SK-N-SH (cell line): ENCODE data around the gene WDR49. TPM values are rescaled to one million over a fixed set of nuclear protein-coding genes. Genes with fewer than 3 reads are reported as not detected.

Source experiments
- CTCF ChIA-PET: fragments of 300-600, 350-600 bp; formaldehyde crosslinking; extraction: SDS; loops from one replicate; lab custom pipeline; 2021; lab: Yijun Ruan, JAX
- POLR2A ChIA-PET: fragments of 350-600 bp; sonication (Branson Sonifier 250); formaldehyde crosslinking; extraction: SDS; loops from one replicate; lab custom pipeline; 2020; ENCODE audit warnings: antibody characterized with exemption, inconsistent platforms; lab: Yijun Ruan, JAX
- DNase-seq: peaks from one replicate; pipeline ENCODE4 v3.0.0; 2012
- H2AFZ ChIP-seq: fragments of 200-600 bp; sonication (generic); 2 replicates; pipeline ENCODE4 v1.8.1; 2016; ENCODE audit warnings: antibody characterized with exemption, mild to moderate bottlenecking, low read depth
- H3F3A ChIP-seq: fragments of 200-600 bp; sonication (generic); replicated peaks from 2 replicates; pipeline ENCODE3; 2016; ENCODE audit warnings: antibody characterized with exemption, mild to moderate bottlenecking; ENCODE audit not compliant: insufficient read depth
- H3K27ac ChIP-seq, 2 experiments: fragments of 200-500 bp in 1 of 2; fragments of 200-600 bp in 1 of 2; sonication (Bioruptor generic) in 1 of 2; sonication (generic), shearing (Covaris generic) in 1 of 2; 2 replicates each; pipeline versions ENCODE4 v1.5.1 to v1.6.1; 2014 to 2016; ENCODE audit warnings: low read depth in 2 of 2, inconsistent platforms in 1 of 2, low read length in 1 of 2, mild to moderate bottlenecking in 1 of 2, mixed read lengths in 1 of 2
- H3K27me3 ChIP-seq: fragments of 200-600 bp; sonication (generic), shearing (Covaris generic); 2 replicates; pipeline ENCODE4 v1.6.1; 2016; ENCODE audit warnings: mixed run types; ENCODE audit not compliant: insufficient read depth
- H3K36me3 ChIP-seq, 2 experiments: fragments of 200-500 bp in 1 of 2; fragments of 200-600 bp in 1 of 2; sonication (Bioruptor generic) in 1 of 2; sonication (generic) in 1 of 2; replicated peaks in 1 of 2; 2 replicates each; pipeline versions ENCODE3 to v1.5.1; 2014 to 2016; ENCODE audit warnings: low read length in 1 of 2, mild to moderate bottlenecking in 1 of 2; ENCODE audit not compliant: insufficient read depth in 2 of 2, control insufficient read depth in 1 of 2
- H3K4me1 ChIP-seq, 2 experiments: fragments of 200-500 bp in 1 of 2; fragments of 200-600 bp in 1 of 2; sonication (Bioruptor generic) in 1 of 2; sonication (generic), shearing (Covaris generic) in 1 of 2; 2 replicates each; pipeline versions ENCODE4 v1.5.1 to v1.6.1; 2014 to 2016; ENCODE audit warnings: low read depth in 1 of 2, low read length in 1 of 2, mixed run types in 1 of 2; ENCODE audit not compliant: insufficient read depth in 2 of 2, control insufficient read depth in 1 of 2
- H3K4me2 ChIP-seq: fragments of 200-600 bp; sonication (generic), shearing (Covaris generic); 2 replicates; pipeline ENCODE4 v1.6.1; 2017; ENCODE audit warnings: mixed run types
- H3K4me3 ChIP-seq, 2 experiments: fragments of 200-500 bp in 1 of 2; fragments of 200-600 bp in 1 of 2; sonication (Bioruptor generic) in 1 of 2; sonication (generic), shearing (Covaris generic) in 1 of 2; 2 replicates each; pipeline versions ENCODE4 v1.5.1 to v1.8.1; 2014 to 2016; ENCODE audit warnings: low read depth in 2 of 2, inconsistent platforms in 1 of 2, low read length in 1 of 2, mild to moderate bottlenecking in 1 of 2, mixed read lengths in 1 of 2, moderate library complexity in 1 of 2
- H3K79me2 ChIP-seq: fragments of 200-600 bp; sonication (generic); 2 replicates; pipeline ENCODE4 v1.8.1; 2017; ENCODE audit warnings: mild to moderate bottlenecking; ENCODE audit not compliant: insufficient read depth
- H3K9ac ChIP-seq: fragments of 200-600 bp; sonication (generic); 2 replicates; pipeline ENCODE4 v1.6.1; 2017; ENCODE audit warnings: mixed run types
- H3K9me2 ChIP-seq: fragments of 200-600 bp; sonication (generic); 2 replicates; pipeline ENCODE4 v1.6.1; 2017; ENCODE audit warnings: mixed run types
- H3K9me3 ChIP-seq: fragments of 200-600 bp; sonication (generic); 2 replicates; pipeline ENCODE4 v1.6.1; 2017; ENCODE audit warnings: mixed run types, mild to moderate bottlenecking, moderate library complexity
- H4K20me1 ChIP-seq: fragments of 200-600 bp; sonication (generic); 2 replicates; pipeline ENCODE4 v1.6.1; 2017; ENCODE audit warnings: mild to moderate bottlenecking, mixed run types; ENCODE audit not compliant: insufficient read depth
- CHD2 ChIP-seq: fragments of 150-350 bp; IDR thresholded peaks from 2 replicates; pipeline ENCODE4 v1.6.1; 2018; ENCODE audit warnings: low read length; ENCODE audit not compliant: partially characterized antibody
- ELF1 ChIP-seq: IDR thresholded peaks from 2 replicates; pipeline ENCODE4 v1.4.0; 2012
- FOSL2 ChIP-seq: IDR thresholded peaks from 2 replicates; pipeline ENCODE4 v1.4.0; 2012; ENCODE audit warnings: low read depth, mild to moderate bottlenecking, moderate library complexity, borderline replicate concordance
- FOXM1 ChIP-seq: IDR thresholded peaks from 2 replicates; pipeline ENCODE4 v1.4.0; 2012; ENCODE audit warnings: low read depth, mild to moderate bottlenecking
- GATA2 ChIP-seq: sonication (generic); formaldehyde crosslinking; IDR thresholded peaks from 2 replicates; pipeline ENCODE4 v1.5.0; 2020; ENCODE audit warnings: mild to moderate bottlenecking, missing genetic modification reagents
- IRF3 ChIP-seq: fragments of 150-350 bp; IDR thresholded peaks from 2 replicates; pipeline ENCODE4 v1.6.1; 2016; ENCODE audit warnings: mild to moderate bottlenecking, low read depth, low read length
- JUND ChIP-seq: IDR thresholded peaks from 2 replicates; pipeline ENCODE4 v1.4.0; 2012
- MXI1 ChIP-seq: IDR thresholded peaks from 2 replicates; pipeline ENCODE4 v1.6.1; 2012; ENCODE audit warnings: mild to moderate bottlenecking, low read depth, low read length, improper control_type of control experiment
- NFIC ChIP-seq: IDR thresholded peaks from 2 replicates; pipeline ENCODE4 v1.4.0; 2012; ENCODE audit warnings: borderline replicate concordance
- RAD21 ChIP-seq: IDR thresholded peaks from 2 replicates; pipeline ENCODE4 v1.6.1; 2012; ENCODE audit warnings: mild to moderate bottlenecking, low read length
- REST ChIP-seq: IDR thresholded peaks from 2 replicates; pipeline ENCODE4 v1.6.1; 2012; ENCODE audit warnings: mild to moderate bottlenecking, low read depth, low read length, moderate library complexity
- RFX5 ChIP-seq: IDR thresholded peaks from 2 replicates; pipeline ENCODE4 v1.6.1; 2012; ENCODE audit warnings: mild to moderate bottlenecking, improper control_type of control experiment, low read length
- SMC3 ChIP-seq: IDR thresholded peaks from 2 replicates; pipeline ENCODE4 v1.6.1; 2012; ENCODE audit warnings: low read depth, low read length, improper control_type of control experiment
- TAF1 ChIP-seq: IDR thresholded peaks from 2 replicates; pipeline ENCODE4 v1.6.1; 2012; ENCODE audit warnings: low read depth, mild to moderate bottlenecking, low read length, moderate library complexity, borderline replicate concordance
- USF1 ChIP-seq: IDR thresholded peaks from 2 replicates; pipeline ENCODE4 v1.4.0; 2012; ENCODE audit warnings: low read depth, borderline replicate concordance
- USF2 ChIP-seq: fragments of 150-350 bp; IDR thresholded peaks from 2 replicates; pipeline ENCODE4 v1.6.1; 2017; ENCODE audit warnings: antibody characterized with exemption, low read length, low read depth, borderline replicate concordance
- YY1 ChIP-seq: IDR thresholded peaks from 2 replicates; pipeline ENCODE4 v1.4.0; 2012; ENCODE audit warnings: low read depth, mild to moderate bottlenecking
- WGBS: methylation state at CpG from one replicate; pipeline ENCODE4 v1.1.6; 2017; ENCODE audit warnings: low lambda C conversion rate; 5-methylcytosine and 5-hydroxymethylcytosine counted together
- polyA plus RNA-seq, 3 experiments: library from polyadenylated mRNA; depleted of rRNA; stranded (reverse); fragments of >200 nt; gene quantifications; 2 replicates each; pipeline ENCODE4 v1.2.3, GENCODE V29; 2012
- TF ChIP-seq, protein P1 (sequence below): IDR thresholded peaks from 2 replicates; pipeline ENCODE4 v1.4.0; 2012; ENCODE audit warnings: low read depth

The WDR49 gene
- polyA plus RNA-seq, 1 of the 3 experiments (the other 2 are of a cell fraction), result not detected

DNA sequence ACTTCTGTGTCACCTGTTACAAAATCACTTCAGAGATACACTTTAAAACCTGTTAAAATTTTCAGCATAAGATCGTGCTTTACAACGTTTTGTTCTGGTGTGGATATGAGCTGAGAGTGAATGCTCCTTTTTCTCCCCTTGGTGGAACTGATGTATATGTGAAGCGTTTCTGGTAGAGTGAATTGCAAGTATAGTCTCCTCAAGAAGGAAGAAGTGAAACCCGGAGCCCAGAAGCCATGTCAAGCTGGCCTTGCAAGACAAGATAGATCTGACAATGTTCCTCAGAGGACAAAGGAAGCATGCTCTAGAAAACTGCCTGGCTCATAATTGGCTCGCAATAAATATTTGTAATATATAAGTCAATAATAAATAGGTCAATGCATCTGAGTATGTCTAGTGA is 203.5 kb downstream of the WDR49 start:
- 8% methylated on average over 5 of the region's 5 CpGs for WGBS
- H3K9me2 ChIP-seq, result no peaks in the 10 kb centered on the region
- no peaks in the 10 kb centered on the region for H3K9me3 ChIP-seq
- 0 out of 2 replicates have a peak, but pooled peaks cover 3% of the 10 kb centered on the region for H3K27me3 ChIP-seq
- no peak overlapping the region for H3K27ac ChIP-seq
- H2AFZ ChIP-seq, result no peak overlapping the region
- CTCF ChIA-PET, result no interaction called here
- no peak overlapping the region for H3K9ac ChIP-seq
- H3K4me2 ChIP-seq, result no peak overlapping the region
- POLR2A ChIA-PET, result no interaction called here
- H3K4me1 ChIP-seq, result no peaks in the 10 kb centered on the region
- DNase-seq, result no peak
- H3K36me3 ChIP-seq, result no peaks in the 10 kb centered on the region
- TF ChIP-seq, protein P1, sequence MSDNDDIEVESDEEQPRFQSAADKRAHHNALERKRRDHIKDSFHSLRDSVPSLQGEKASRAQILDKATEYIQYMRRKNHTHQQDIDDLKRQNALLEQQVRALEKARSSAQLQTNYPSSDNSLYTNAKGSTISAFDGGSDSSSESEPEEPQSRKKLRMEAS, result no peak
- TF ChIP-seq RFX5, result no peak
- TF ChIP-seq RAD21, result no peak
- TF ChIP-seq NFIC, result no peak
- no peak for TF ChIP-seq CHD2
- no peak for TF ChIP-seq USF1
- TF ChIP-seq SMC3, result no peak
- TF ChIP-seq FOSL2, result no peak
- TF ChIP-seq YY1, result no peak
- TF ChIP-seq ELF1, result no peak
- no peak for TF ChIP-seq GATA2 (CRISPR knock-in tag)
- no peak for TF ChIP-seq MXI1
- no peak for TF ChIP-seq REST
- TF ChIP-seq FOXM1, result no peak
- no peak for TF ChIP-seq IRF3
- no peak for TF ChIP-seq JUND
- no peak for TF ChIP-seq TAF1
- no peak for TF ChIP-seq USF2
- H3K79me2 ChIP-seq, result no peaks in the 10 kb centered on the region
- H3F3A ChIP-seq, result no peaks in the 10 kb centered on the region
- no peaks in the 10 kb centered on the region for H4K20me1 ChIP-seq
- H3K4me3 ChIP-seq, result no peak overlapping the region
